PFSK-1 (cell line): ENCODE results near the gene CBX7.

ENCODE experiments used
- FOXP2 ChIP-seq: optimal IDR thresholded peaks from 2 replicates; pipeline ENCODE3; 2011; ENCODE audit warnings: borderline replicate concordance, control low read depth, inconsistent platforms; ENCODE audit not compliant: insufficient read depth; ENCODE audit errors: extremely low read length, extremely low read depth
- POLR2AphosphoS5 ChIP-seq: IDR thresholded peaks from 2 replicates; pipeline ENCODE4 v1.6.1; 2012; ENCODE audit warnings: low read depth, mild to moderate bottlenecking, control low read depth, low read length, moderate library complexity
- TAF1 ChIP-seq: IDR thresholded peaks from 2 replicates; pipeline ENCODE4 v1.6.1; 2012; ENCODE audit warnings: low read length, control low read depth, borderline replicate concordance; ENCODE audit not compliant: insufficient read depth
- TF ChIP-seq, protein P1 (sequence below), 2 experiments: IDR thresholded peaks; 2 replicates each; pipeline versions ENCODE4 v1.6.1 to v1.8.0; 2011 to 2012; ENCODE audit warnings: low read depth in 2 of 2, low read length in 2 of 2, control low read depth in 1 of 2, inconsistent platforms in 1 of 2, mild to moderate bottlenecking in 1 of 2, moderate library complexity in 1 of 2; ENCODE audit not compliant: insufficient read depth in 1 of 2

DNA sequence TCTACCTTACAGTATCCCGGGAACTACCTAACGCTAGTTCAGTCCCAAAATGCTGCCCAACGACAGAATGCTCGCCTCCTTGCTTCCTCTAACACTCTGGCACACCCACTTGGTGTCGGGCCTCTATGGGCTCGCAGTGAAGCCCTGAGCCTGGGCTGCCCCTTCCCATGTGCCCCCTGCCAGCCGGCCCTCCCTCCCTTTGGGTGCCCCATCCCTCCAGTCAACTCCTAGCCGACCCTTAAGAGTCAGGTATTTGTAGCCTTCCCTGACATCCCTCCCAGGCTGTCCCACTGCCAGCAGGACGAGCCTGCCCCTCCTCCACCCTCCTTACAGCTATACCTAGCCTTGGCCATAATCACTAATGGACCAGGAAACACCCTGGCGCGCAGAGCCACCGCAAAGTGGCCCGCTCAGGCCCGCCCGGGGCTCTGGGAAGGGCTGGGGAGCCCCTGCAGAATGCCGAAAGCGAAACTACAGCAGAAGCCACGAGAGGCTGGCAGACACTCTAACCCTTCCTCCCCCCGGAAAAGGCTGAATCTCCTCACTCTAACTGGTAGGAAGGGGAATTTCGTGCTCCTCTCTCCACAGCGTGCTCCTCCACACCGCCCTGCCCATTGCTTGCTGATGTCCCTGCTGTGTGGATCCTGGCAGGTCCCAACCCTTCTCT lies 8.2 kb downstream of the CBX7 start:
- TF ChIP-seq POLR2AphosphoS5 (no peak), TAF1 (no peak), FOXP2 (no peak)
- TF ChIP-seq, protein P1, sequence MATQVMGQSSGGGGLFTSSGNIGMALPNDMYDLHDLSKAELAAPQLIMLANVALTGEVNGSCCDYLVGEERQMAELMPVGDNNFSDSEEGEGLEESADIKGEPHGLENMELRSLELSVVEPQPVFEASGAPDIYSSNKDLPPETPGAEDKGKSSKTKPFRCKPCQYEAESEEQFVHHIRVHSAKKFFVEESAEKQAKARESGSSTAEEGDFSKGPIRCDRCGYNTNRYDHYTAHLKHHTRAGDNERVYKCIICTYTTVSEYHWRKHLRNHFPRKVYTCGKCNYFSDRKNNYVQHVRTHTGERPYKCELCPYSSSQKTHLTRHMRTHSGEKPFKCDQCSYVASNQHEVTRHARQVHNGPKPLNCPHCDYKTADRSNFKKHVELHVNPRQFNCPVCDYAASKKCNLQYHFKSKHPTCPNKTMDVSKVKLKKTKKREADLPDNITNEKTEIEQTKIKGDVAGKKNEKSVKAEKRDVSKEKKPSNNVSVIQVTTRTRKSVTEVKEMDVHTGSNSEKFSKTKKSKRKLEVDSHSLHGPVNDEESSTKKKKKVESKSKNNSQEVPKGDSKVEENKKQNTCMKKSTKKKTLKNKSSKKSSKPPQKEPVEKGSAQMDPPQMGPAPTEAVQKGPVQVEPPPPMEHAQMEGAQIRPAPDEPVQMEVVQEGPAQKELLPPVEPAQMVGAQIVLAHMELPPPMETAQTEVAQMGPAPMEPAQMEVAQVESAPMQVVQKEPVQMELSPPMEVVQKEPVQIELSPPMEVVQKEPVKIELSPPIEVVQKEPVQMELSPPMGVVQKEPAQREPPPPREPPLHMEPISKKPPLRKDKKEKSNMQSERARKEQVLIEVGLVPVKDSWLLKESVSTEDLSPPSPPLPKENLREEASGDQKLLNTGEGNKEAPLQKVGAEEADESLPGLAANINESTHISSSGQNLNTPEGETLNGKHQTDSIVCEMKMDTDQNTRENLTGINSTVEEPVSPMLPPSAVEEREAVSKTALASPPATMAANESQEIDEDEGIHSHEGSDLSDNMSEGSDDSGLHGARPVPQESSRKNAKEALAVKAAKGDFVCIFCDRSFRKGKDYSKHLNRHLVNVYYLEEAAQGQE (IDR thresholded peaks at IDR 0.05; ENCODE audit: insufficient read depth in 1 of 2, low read depth in 2 of 2, low read length in 2 of 2) = no peak
